PFSK-1 (cell line): ENCODE data around the gene ABLIM2.

Experiments used
- FOXP2 ChIP-seq: optimal IDR thresholded peaks from 2 replicates; pipeline ENCODE3; 2011; ENCODE audit warnings: borderline replicate concordance, control low read depth, inconsistent platforms; ENCODE audit not compliant: insufficient read depth; ENCODE audit errors: extremely low read length, extremely low read depth
- POLR2AphosphoS5 ChIP-seq: IDR thresholded peaks from 2 replicates; pipeline ENCODE4 v1.6.1; 2012; ENCODE audit warnings: low read depth, mild to moderate bottlenecking, control low read depth, low read length, moderate library complexity
- REST ChIP-seq, 2 experiments: IDR thresholded peaks; 2 replicates each; pipeline versions ENCODE4 v1.6.1 to v1.8.0; 2011 to 2012; ENCODE audit warnings: low read depth in 2 of 2, low read length in 2 of 2, control low read depth in 1 of 2, inconsistent platforms in 1 of 2, mild to moderate bottlenecking in 1 of 2, moderate library complexity in 1 of 2; ENCODE audit not compliant: insufficient read depth in 1 of 2
- SIN3A ChIP-seq: IDR thresholded peaks from 2 replicates; pipeline ENCODE4 v1.6.1; 2012; ENCODE audit warnings: mild to moderate bottlenecking, low read length, moderate library complexity, borderline replicate concordance; ENCODE audit not compliant: insufficient read depth
- TAF1 ChIP-seq: IDR thresholded peaks from 2 replicates; pipeline ENCODE4 v1.6.1; 2012; ENCODE audit warnings: low read length, control low read depth, borderline replicate concordance; ENCODE audit not compliant: insufficient read depth

GRCh38 chr4:7981738-7982394 lies 176.7 kb downstream of the ABLIM2 start:
- TF ChIP-seq TAF1 = no peak
- no peak for TF ChIP-seq SIN3A
- TF ChIP-seq POLR2AphosphoS5 = no peak
- TF ChIP-seq REST (IDR thresholded peaks at IDR 0.05; ENCODE audit: insufficient read depth in 1 of 2, low read depth in 2 of 2, low read length in 2 of 2) = no peak
- no peak for TF ChIP-seq FOXP2
